SK-N-SH (cell line): ENCODE measurements around the gene SLC43A3. TPM values are rescaled to one million over a fixed set of nuclear protein-coding genes. Genes with fewer than 3 reads are reported as not detected.

Experiments used
- CTCF ChIA-PET: fragments of 300-600, 350-600 bp; formaldehyde crosslinking; extraction: SDS; loops from one replicate; lab custom pipeline; 2021; lab: Yijun Ruan, JAX
- POLR2A ChIA-PET: fragments of 350-600 bp; sonication (Branson Sonifier 250); formaldehyde crosslinking; extraction: SDS; loops from one replicate; lab custom pipeline; 2020; ENCODE audit warnings: antibody characterized with exemption, inconsistent platforms; lab: Yijun Ruan, JAX
- DNase-seq: peaks from one replicate; pipeline ENCODE4 v3.0.0; 2012
- H2AFZ ChIP-seq: fragments of 200-600 bp; sonication (generic); 2 replicates; pipeline ENCODE4 v1.8.1; 2016; ENCODE audit warnings: antibody characterized with exemption, mild to moderate bottlenecking, low read depth
- H3F3A ChIP-seq: fragments of 200-600 bp; sonication (generic); replicated peaks from 2 replicates; pipeline ENCODE3; 2016; ENCODE audit warnings: antibody characterized with exemption, mild to moderate bottlenecking; ENCODE audit not compliant: insufficient read depth
- H3K27ac ChIP-seq, 2 experiments: fragments of 200-500 bp in 1 of 2; fragments of 200-600 bp in 1 of 2; sonication (Bioruptor generic) in 1 of 2; sonication (generic), shearing (Covaris generic) in 1 of 2; 2 replicates each; pipeline versions ENCODE4 v1.5.1 to v1.6.1; 2014 to 2016; ENCODE audit warnings: low read depth in 2 of 2, inconsistent platforms in 1 of 2, low read length in 1 of 2, mild to moderate bottlenecking in 1 of 2, mixed read lengths in 1 of 2
- H3K27me3 ChIP-seq: fragments of 200-600 bp; sonication (generic), shearing (Covaris generic); 2 replicates; pipeline ENCODE4 v1.6.1; 2016; ENCODE audit warnings: mixed run types; ENCODE audit not compliant: insufficient read depth
- H3K36me3 ChIP-seq, 2 experiments: fragments of 200-500 bp in 1 of 2; fragments of 200-600 bp in 1 of 2; sonication (Bioruptor generic) in 1 of 2; sonication (generic) in 1 of 2; replicated peaks in 1 of 2; 2 replicates each; pipeline versions ENCODE3 to v1.5.1; 2014 to 2016; ENCODE audit warnings: low read length in 1 of 2, mild to moderate bottlenecking in 1 of 2; ENCODE audit not compliant: insufficient read depth in 2 of 2, control insufficient read depth in 1 of 2
- H3K4me1 ChIP-seq, 2 experiments: fragments of 200-500 bp in 1 of 2; fragments of 200-600 bp in 1 of 2; sonication (Bioruptor generic) in 1 of 2; sonication (generic), shearing (Covaris generic) in 1 of 2; 2 replicates each; pipeline versions ENCODE4 v1.5.1 to v1.6.1; 2014 to 2016; ENCODE audit warnings: low read depth in 1 of 2, low read length in 1 of 2, mixed run types in 1 of 2; ENCODE audit not compliant: insufficient read depth in 2 of 2, control insufficient read depth in 1 of 2
- H3K4me2 ChIP-seq: fragments of 200-600 bp; sonication (generic), shearing (Covaris generic); 2 replicates; pipeline ENCODE4 v1.6.1; 2017; ENCODE audit warnings: mixed run types
- H3K4me3 ChIP-seq, 2 experiments: fragments of 200-500 bp in 1 of 2; fragments of 200-600 bp in 1 of 2; sonication (Bioruptor generic) in 1 of 2; sonication (generic), shearing (Covaris generic) in 1 of 2; 2 replicates each; pipeline versions ENCODE4 v1.5.1 to v1.8.1; 2014 to 2016; ENCODE audit warnings: low read depth in 2 of 2, inconsistent platforms in 1 of 2, low read length in 1 of 2, mild to moderate bottlenecking in 1 of 2, mixed read lengths in 1 of 2, moderate library complexity in 1 of 2
- H3K79me2 ChIP-seq: fragments of 200-600 bp; sonication (generic); 2 replicates; pipeline ENCODE4 v1.8.1; 2017; ENCODE audit warnings: mild to moderate bottlenecking; ENCODE audit not compliant: insufficient read depth
- H3K9ac ChIP-seq: fragments of 200-600 bp; sonication (generic); 2 replicates; pipeline ENCODE4 v1.6.1; 2017; ENCODE audit warnings: mixed run types
- H3K9me2 ChIP-seq: fragments of 200-600 bp; sonication (generic); 2 replicates; pipeline ENCODE4 v1.6.1; 2017; ENCODE audit warnings: mixed run types
- H3K9me3 ChIP-seq: fragments of 200-600 bp; sonication (generic); 2 replicates; pipeline ENCODE4 v1.6.1; 2017; ENCODE audit warnings: mixed run types, mild to moderate bottlenecking, moderate library complexity
- H4K20me1 ChIP-seq: fragments of 200-600 bp; sonication (generic); 2 replicates; pipeline ENCODE4 v1.6.1; 2017; ENCODE audit warnings: mild to moderate bottlenecking, mixed run types; ENCODE audit not compliant: insufficient read depth
- EP300 ChIP-seq, 2 experiments: IDR thresholded peaks; 2 replicates each; pipeline versions ENCODE4 v1.4.0 to v1.6.1; 2012; ENCODE audit warnings: borderline replicate concordance in 1 of 2, low read depth in 1 of 2, low read length in 1 of 2
- FOSL2 ChIP-seq: IDR thresholded peaks from 2 replicates; pipeline ENCODE4 v1.4.0; 2012; ENCODE audit warnings: low read depth, mild to moderate bottlenecking, moderate library complexity, borderline replicate concordance
- FOXM1 ChIP-seq: IDR thresholded peaks from 2 replicates; pipeline ENCODE4 v1.4.0; 2012; ENCODE audit warnings: low read depth, mild to moderate bottlenecking
- IRF3 ChIP-seq: fragments of 150-350 bp; IDR thresholded peaks from 2 replicates; pipeline ENCODE4 v1.6.1; 2016; ENCODE audit warnings: mild to moderate bottlenecking, low read depth, low read length
- NFIC ChIP-seq: IDR thresholded peaks from 2 replicates; pipeline ENCODE4 v1.4.0; 2012; ENCODE audit warnings: borderline replicate concordance
- PBX3 ChIP-seq: IDR thresholded peaks from 2 replicates; pipeline ENCODE4; 2012
- POLR2AphosphoS5 ChIP-seq: IDR thresholded peaks from 2 replicates; pipeline ENCODE4 v1.6.1; 2012; ENCODE audit warnings: low read depth, low read length
- RAD21 ChIP-seq: IDR thresholded peaks from 2 replicates; pipeline ENCODE4 v1.6.1; 2012; ENCODE audit warnings: mild to moderate bottlenecking, low read length
- REST ChIP-seq: IDR thresholded peaks from 2 replicates; pipeline ENCODE4 v1.6.1; 2012; ENCODE audit warnings: mild to moderate bottlenecking, low read depth, low read length, moderate library complexity
- RFX5 ChIP-seq: IDR thresholded peaks from 2 replicates; pipeline ENCODE4 v1.6.1; 2012; ENCODE audit warnings: mild to moderate bottlenecking, improper control_type of control experiment, low read length
- SIN3A ChIP-seq: IDR thresholded peaks from 2 replicates; pipeline ENCODE4 v1.6.1; 2012; ENCODE audit warnings: low read depth, mild to moderate bottlenecking, low read length, moderate library complexity, borderline replicate concordance
- SMC3 ChIP-seq: IDR thresholded peaks from 2 replicates; pipeline ENCODE4 v1.6.1; 2012; ENCODE audit warnings: low read depth, low read length, improper control_type of control experiment
- TAF1 ChIP-seq: IDR thresholded peaks from 2 replicates; pipeline ENCODE4 v1.6.1; 2012; ENCODE audit warnings: low read depth, mild to moderate bottlenecking, low read length, moderate library complexity, borderline replicate concordance
- USF1 ChIP-seq: IDR thresholded peaks from 2 replicates; pipeline ENCODE4 v1.4.0; 2012; ENCODE audit warnings: low read depth, borderline replicate concordance
- ZBTB33 ChIP-seq: IDR thresholded peaks from 2 replicates; pipeline ENCODE4 v1.4.0; 2012; ENCODE audit warnings: low read depth, borderline replicate concordance
- polyA plus RNA-seq, 3 experiments: library from polyadenylated mRNA; depleted of rRNA; stranded (reverse); fragments of >200 nt; gene quantifications; 2 replicates each; pipeline ENCODE4 v1.2.3, GENCODE V29; 2012

SLC43A3 gene
- polyA plus RNA-seq, 1 of the 3 experiments (the other 2 are of a cell fraction), result 4.1 TPM

- H2AFZ ChIP-seq, result no peak overlapping the region
- no peaks in the 10 kb centered on the region for H3K36me3 ChIP-seq
- H3K9me3 ChIP-seq, result no peaks in the 10 kb centered on the region
- ChIA-PET POLR2A (no interaction called here), CTCF (interaction anchor here (0.7 to 2.0 kb wide), 3 partner anchors 15 to 40 kb away, joined by 3 to 9 read pairs (median 3); no protein-coding TSS in a partner anchor)
- no peak for TF ChIP-seq RAD21
- TF ChIP-seq USF1, result no peak
- TF ChIP-seq TAF1, result no peak
- TF ChIP-seq FOXM1, result no peak
- no peak for TF ChIP-seq NFIC
- TF ChIP-seq POLR2AphosphoS5, result no peak
- no peak for TF ChIP-seq FOSL2
- TF ChIP-seq SMC3, result no peak
- TF ChIP-seq IRF3, result no peak
- no peak for TF ChIP-seq EP300 (IDR thresholded peaks at IDR 0.05; ENCODE audit: borderline replicate concordance in 1 of 2, low read depth in 1 of 2, low read length in 1 of 2)
- no peak for TF ChIP-seq SIN3A
- no peak for TF ChIP-seq PBX3
- TF ChIP-seq REST, result no peak
- TF ChIP-seq ZBTB33, result no peak
- TF ChIP-seq RFX5, result no peak
- no peaks in the 10 kb centered on the region for H4K20me1 ChIP-seq
- no peak overlapping the region for H3K9ac ChIP-seq
- no peaks in the 10 kb centered on the region for H3F3A ChIP-seq
- H3K4me3 ChIP-seq, result no peak overlapping the region
- H3K27ac ChIP-seq, result no peak overlapping the region
- H3K9me2 ChIP-seq, result no peaks in the 10 kb centered on the region
- peaks cover 0 to 5% of the 10 kb centered on the region in 2 experiments; a peak in 1 of 4 replicates for H3K4me1 ChIP-seq
- H3K4me2 ChIP-seq, result no peak overlapping the region
- DNase-seq, result no peak
- H3K79me2 ChIP-seq, result no peaks in the 10 kb centered on the region
- no peaks in the 10 kb centered on the region for H3K27me3 ChIP-seq
These were observed 8.8 kb downstream of the SLC43A3 start for GRCh38 chr11:57418131-57418530.
